Activated naive CD8-positive, alpha-beta T cell treated with anti-CD3 and anti-CD28 coated beads for 36 hours (primary cell): ENCODE data around the gene ACOT7. TPM values are rescaled to one million over a fixed set of nuclear protein-coding genes. Genes with fewer than 3 reads are reported as not detected.
A peak's percentile ranks its signal among the peaks of the same experiment; 100 is the strongest.
"Not testable (repeated sequence)": the region's sequence is repeated elsewhere in the genome, so short reads cannot be mapped to it uniquely, and the experiment has no call there.

Experiments used
- DNase-seq: peaks from one replicate; pipeline ENCODE4 v3.0.0; 2021
- H3K27ac Mint-ChIP-seq: one replicate; pipeline ENCODE4 v1.8.0; 2022; ENCODE audit warnings: mild to moderate bottlenecking, moderate library complexity, mixed read lengths
- H3K27me3 Mint-ChIP-seq: one replicate; pipeline ENCODE4 v1.8.0; 2022; ENCODE audit warnings: mild to moderate bottlenecking, mixed read lengths
- H3K36me3 Mint-ChIP-seq: one replicate; pipeline ENCODE4 v1.8.0; 2021; ENCODE audit warnings: mild to moderate bottlenecking, mixed read lengths
- H3K4me1 Mint-ChIP-seq: one replicate; pipeline ENCODE4 v1.8.0; 2021; ENCODE audit warnings: mixed read lengths
- H3K4me3 Mint-ChIP-seq: one replicate; pipeline ENCODE4 v1.8.0; 2022; ENCODE audit warnings: mild to moderate bottlenecking, moderate library complexity, mixed read lengths
- H3K9me3 Mint-ChIP-seq: one replicate; pipeline ENCODE4 v1.8.0; 2022; ENCODE audit warnings: mixed read lengths
- total RNA-seq, 2 experiments: library from RNA; stranded (reverse); gene quantifications; one replicate each; pipeline ENCODE4 v1.2.3, GENCODE V29; 2021

Gene ACOT7
- total RNA-seq, 2 experiments from 2014 or later = 80.8 to 86.2 TPM

- DNase-seq = peak; percentile 23
- peaks cover 10% of the 10 kb centered on the region for H3K36me3 Mint-ChIP-seq
- peaks cover 21% of the 10 kb centered on the region for H3K4me1 Mint-ChIP-seq
- H3K9me3 Mint-ChIP-seq, H3K27me3 Mint-ChIP-seq: not testable (repeated sequence)
- H3K4me3 Mint-ChIP-seq = peak overlapping the region; percentile 81
- peak overlapping the region; percentile 72 for H3K27ac Mint-ChIP-seq
Observed at GRCh38 chr1:6395130-6395529, 1.6 kb upstream of the ACOT7 start.

GRCh38 chr1:6392809-6393399 lies 663 bp downstream of the ACOT7 start:
- Mint-ChIP-seq H3K9me3 (peaks cover 1% of the 10 kb centered on the region), H3K27ac (peak overlapping the region; percentile 87), H3K4me1 (peaks cover 21% of the 10 kb centered on the region), H3K36me3 (peaks cover 12% of the 10 kb centered on the region), H3K4me3 (peak overlapping the region; percentile 84), H3K27me3 (no peaks in the 10 kb centered on the region)
- no peak for DNase-seq

GRCh38 chr1:6391951-6392808 lies 1.4 kb downstream of the ACOT7 start:
- peaks cover 1% of the 10 kb centered on the region for H3K9me3 Mint-ChIP-seq
- peaks cover 21% of the 10 kb centered on the region for H3K4me1 Mint-ChIP-seq
- peak overlapping the region; percentile 84 for H3K4me3 Mint-ChIP-seq
- H3K27me3 Mint-ChIP-seq = no peaks in the 10 kb centered on the region
- H3K27ac Mint-ChIP-seq = peak overlapping the region; percentile 56
- DNase-seq = peak; percentile 15
- peaks cover 12% of the 10 kb centered on the region for H3K36me3 Mint-ChIP-seq

- Mint-ChIP-seq H3K27me3 (no peaks in the 10 kb centered on the region), H3K27ac (no peak overlapping the region), H3K36me3 (peaks cover 13% of the 10 kb centered on the region), H3K9me3 (peaks cover under 1% of the 10 kb centered on the region), H3K4me3 (no peak overlapping the region), H3K4me1 (peaks cover 24% of the 10 kb centered on the region)
- no peak for DNase-seq
Observed at GRCh38 chr1:6389971-6390370, 3.6 kb downstream of the ACOT7 start.

GRCh38 chr1:6386371-6386949 lies 7.1 kb downstream of the ACOT7 start:
- H3K4me3 Mint-ChIP-seq = no peak overlapping the region
- peaks cover 6% of the 10 kb centered on the region for H3K4me1 Mint-ChIP-seq
- DNase-seq = no peak
- no peak overlapping the region for H3K27ac Mint-ChIP-seq
- H3K36me3 Mint-ChIP-seq = peaks cover 8% of the 10 kb centered on the region
- no peaks in the 10 kb centered on the region for H3K27me3 Mint-ChIP-seq
- no peaks in the 10 kb centered on the region for H3K9me3 Mint-ChIP-seq

- no peaks in the 10 kb centered on the region for H3K27me3 Mint-ChIP-seq
- peaks cover 8% of the 10 kb centered on the region for H3K4me1 Mint-ChIP-seq
- H3K27ac Mint-ChIP-seq = no peak overlapping the region
- H3K9me3 Mint-ChIP-seq = no peaks in the 10 kb centered on the region
- peaks cover 10% of the 10 kb centered on the region for H3K36me3 Mint-ChIP-seq
- no peak for DNase-seq
- H3K4me3 Mint-ChIP-seq = no peak overlapping the region
Observed at GRCh38 chr1:6385488-6386191, 7.9 kb downstream of the ACOT7 start.

GRCh38 chr1:6384962-6385361 lies 8.6 kb downstream of the ACOT7 start:
- peaks cover 7% of the 10 kb centered on the region for H3K36me3 Mint-ChIP-seq

GRCh38 chr1:6384135-6384534 lies 9.4 kb downstream of the ACOT7 start:
- Mint-ChIP-seq H3K4me3 (no peak overlapping the region), H3K27ac (no peak overlapping the region), H3K27me3 (no peaks in the 10 kb centered on the region), H3K4me1 (peaks cover 9% of the 10 kb centered on the region), H3K36me3 (peaks cover 10% of the 10 kb centered on the region), H3K9me3 (peaks cover 4% of the 10 kb centered on the region)
- no peak for DNase-seq

More at GRCh38 chr1:6384962-6385361, 8.6 kb downstream of the ACOT7 start:
- DNase-seq = no peak
- Mint-ChIP-seq H3K4me1 (peaks cover 9% of the 10 kb centered on the region), H3K4me3 (no peak overlapping the region), H3K9me3 (peaks cover under 1% of the 10 kb centered on the region), H3K27me3 (no peaks in the 10 kb centered on the region), H3K27ac (no peak overlapping the region)

- no peak for DNase-seq
- H3K27me3 Mint-ChIP-seq = no peaks in the 10 kb centered on the region
- peaks cover 8% of the 10 kb centered on the region for H3K36me3 Mint-ChIP-seq
- H3K4me1 Mint-ChIP-seq = peaks cover 3% of the 10 kb centered on the region
- peaks cover 4% of the 10 kb centered on the region for H3K9me3 Mint-ChIP-seq
- no peak overlapping the region for H3K27ac Mint-ChIP-seq
- no peak overlapping the region for H3K4me3 Mint-ChIP-seq
Observed at GRCh38 chr1:6380037-6380436, 13.5 kb downstream of the ACOT7 start.

GRCh38 chr1:6378096-6378746 lies 15.3 kb downstream of the ACOT7 start:
- peaks cover 3% of the 10 kb centered on the region for H3K4me1 Mint-ChIP-seq
- H3K27ac Mint-ChIP-seq = no peak overlapping the region
- DNase-seq = no peak
- peaks cover 4% of the 10 kb centered on the region for H3K9me3 Mint-ChIP-seq
- no peaks in the 10 kb centered on the region for H3K27me3 Mint-ChIP-seq
- H3K36me3 Mint-ChIP-seq = peaks cover 8% of the 10 kb centered on the region
- H3K4me3 Mint-ChIP-seq = no peak overlapping the region

GRCh38 chr1:6373961-6374720 lies 19.4 kb downstream of the ACOT7 start:
- no peaks in the 10 kb centered on the region for H3K9me3 Mint-ChIP-seq
- H3K36me3 Mint-ChIP-seq = no peaks in the 10 kb centered on the region
- no peak for DNase-seq
- no peak overlapping the region for H3K4me3 Mint-ChIP-seq
- H3K27me3 Mint-ChIP-seq = no peaks in the 10 kb centered on the region
- no peak overlapping the region for H3K27ac Mint-ChIP-seq
- H3K4me1 Mint-ChIP-seq = peaks cover 3% of the 10 kb centered on the region

GRCh38 chr1:6372236-6372635 lies 21.3 kb downstream of the ACOT7 start:
- H3K4me3 Mint-ChIP-seq, H3K27ac Mint-ChIP-seq, DNase-seq, H3K27me3 Mint-ChIP-seq, H3K9me3 Mint-ChIP-seq, H3K4me1 Mint-ChIP-seq, H3K36me3 Mint-ChIP-seq: not testable (repeated sequence)

GRCh38 chr1:6370006-6370405 lies 23.6 kb downstream of the ACOT7 start:
- H3K27me3 Mint-ChIP-seq = no peaks in the 10 kb centered on the region
- H3K27ac Mint-ChIP-seq = no peak overlapping the region
- H3K36me3 Mint-ChIP-seq = peaks cover 9% of the 10 kb centered on the region
- no peak for DNase-seq
- H3K4me3 Mint-ChIP-seq = no peak overlapping the region
- H3K4me1 Mint-ChIP-seq = peaks cover 11% of the 10 kb centered on the region
- H3K9me3 Mint-ChIP-seq = no peaks in the 10 kb centered on the region

- Mint-ChIP-seq H3K9me3 (no peaks in the 10 kb centered on the region), H3K4me3 (no peak overlapping the region), H3K4me1 (peaks cover 24% of the 10 kb centered on the region), H3K36me3 (peaks cover 13% of the 10 kb centered on the region), H3K27ac (no peak overlapping the region), H3K27me3 (no peaks in the 10 kb centered on the region)
- no peak for DNase-seq
Observed at GRCh38 chr1:6367381-6368012, 26.1 kb downstream of the ACOT7 start.
